OCI-LY3 (cell line): ENCODE data around the gene NUP98.
A peak's percentile ranks its signal among the peaks of the same experiment; 100 is the strongest.

Experiments used
- EZH2phosphoT487 ChIP-seq: fragments of 200-600 bp; shearing (Covaris generic); IDR thresholded peaks from 2 replicates; pipeline ENCODE4 v1.6.1; 2018; ENCODE audit warnings: antibody characterized with exemption, mixed run types, low read depth
- TF ChIP-seq, protein P1 (sequence below): fragments of 200-600, 300-600 bp; sonication (generic); IDR thresholded peaks from 2 replicates; pipeline ENCODE4 v1.5.1; 2014; ENCODE audit warnings: antibody characterized with exemption, low read length, low read depth

- TF ChIP-seq, protein P1, sequence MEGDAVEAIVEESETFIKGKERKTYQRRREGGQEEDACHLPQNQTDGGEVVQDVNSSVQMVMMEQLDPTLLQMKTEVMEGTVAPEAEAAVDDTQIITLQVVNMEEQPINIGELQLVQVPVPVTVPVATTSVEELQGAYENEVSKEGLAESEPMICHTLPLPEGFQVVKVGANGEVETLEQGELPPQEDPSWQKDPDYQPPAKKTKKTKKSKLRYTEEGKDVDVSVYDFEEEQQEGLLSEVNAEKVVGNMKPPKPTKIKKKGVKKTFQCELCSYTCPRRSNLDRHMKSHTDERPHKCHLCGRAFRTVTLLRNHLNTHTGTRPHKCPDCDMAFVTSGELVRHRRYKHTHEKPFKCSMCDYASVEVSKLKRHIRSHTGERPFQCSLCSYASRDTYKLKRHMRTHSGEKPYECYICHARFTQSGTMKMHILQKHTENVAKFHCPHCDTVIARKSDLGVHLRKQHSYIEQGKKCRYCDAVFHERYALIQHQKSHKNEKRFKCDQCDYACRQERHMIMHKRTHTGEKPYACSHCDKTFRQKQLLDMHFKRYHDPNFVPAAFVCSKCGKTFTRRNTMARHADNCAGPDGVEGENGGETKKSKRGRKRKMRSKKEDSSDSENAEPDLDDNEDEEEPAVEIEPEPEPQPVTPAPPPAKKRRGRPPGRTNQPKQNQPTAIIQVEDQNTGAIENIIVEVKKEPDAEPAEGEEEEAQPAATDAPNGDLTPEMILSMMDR: peak; percentile 64
- no peak for TF ChIP-seq EZH2phosphoT487
Observed at GRCh38 chr11:3808861-3809623, 11.7 kb upstream of the NUP98 start.
